HL-60 (cell line): ENCODE measurements around the gene TIMM44.

Experiments
- DNase-seq, 2 experiments: peaks; one replicate each; pipeline ENCODE4 v3.0.0-alpha.2; 2010 to 2020; ENCODE audit warnings: low read depth in 1 of 2, low spot score in 1 of 2
- H3K27ac ChIP-seq: fragments of 250-450 bp; sonication (Bioruptor Pico); replicated peaks from 2 replicates; pipeline ENCODE4 v1.5.1; 2020; ENCODE audit warnings: mild to moderate bottlenecking, moderate library complexity
- H3K27me3 ChIP-seq: fragments of 250-450 bp; sonication (Bioruptor Pico); 2 replicates; pipeline ENCODE4 v1.5.1; 2021; ENCODE audit warnings: mild to moderate bottlenecking, moderate library complexity; ENCODE audit not compliant: insufficient read depth, poor library complexity, severe bottlenecking
- H3K4me3 ChIP-seq: replicated peaks from 2 replicates; pipeline ENCODE4 v1.5.1; 2011; ENCODE audit warnings: mild to moderate bottlenecking, control low read depth, low read length; ENCODE audit not compliant: insufficient read depth
- CTCF ChIP-seq: IDR thresholded peaks from one replicate; pipeline ENCODE4 v1.5.1; 2011; ENCODE audit warnings: low read length, control low read depth, inconsistent platforms; ENCODE audit not compliant: insufficient read depth
- GABPA ChIP-seq: IDR thresholded peaks from 2 replicates; pipeline ENCODE4 v1.6.1; 2012; ENCODE audit warnings: low read depth
- POLR2AphosphoS5 ChIP-seq: IDR thresholded peaks from 2 replicates; pipeline ENCODE4 v1.6.1; 2012; ENCODE audit warnings: low read depth
- REST ChIP-seq: IDR thresholded peaks from 2 replicates; pipeline ENCODE4 v1.6.1; 2012; ENCODE audit warnings: low read depth; ENCODE audit not compliant: insufficient replicate concordance
- SPI1 ChIP-seq: IDR thresholded peaks from 2 replicates; pipeline ENCODE4 v1.6.1; 2012; ENCODE audit warnings: low read depth, mild to moderate bottlenecking, borderline replicate concordance

Gene TIMM44

DNA sequence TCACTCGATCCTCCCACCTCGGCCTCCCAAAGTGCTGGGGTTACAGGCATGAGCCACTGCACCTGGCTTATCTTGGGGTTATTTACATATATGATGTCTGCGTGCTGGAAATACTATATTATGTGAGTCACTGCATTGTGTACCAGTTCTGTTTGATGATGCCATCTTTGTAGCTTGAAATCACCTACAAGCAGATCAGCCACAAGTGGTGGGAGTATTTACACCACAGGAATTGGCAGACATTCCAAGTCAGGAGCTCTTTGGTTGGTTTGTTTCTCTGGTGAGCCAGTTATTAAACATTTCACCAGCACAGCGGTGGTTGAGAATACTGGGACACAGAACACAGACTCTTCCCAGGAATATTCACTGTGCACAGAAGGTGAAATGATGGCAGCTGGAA is 4.5 kb upstream of the TIMM44 start:
- DNase-seq: no peak
- Histone ChIP-seq H3K4me3 (no peak overlapping the region), H3K27ac (no peak overlapping the region), H3K27me3 (no peaks in the 10 kb centered on the region)
- TF ChIP-seq REST: no peak

DNA sequence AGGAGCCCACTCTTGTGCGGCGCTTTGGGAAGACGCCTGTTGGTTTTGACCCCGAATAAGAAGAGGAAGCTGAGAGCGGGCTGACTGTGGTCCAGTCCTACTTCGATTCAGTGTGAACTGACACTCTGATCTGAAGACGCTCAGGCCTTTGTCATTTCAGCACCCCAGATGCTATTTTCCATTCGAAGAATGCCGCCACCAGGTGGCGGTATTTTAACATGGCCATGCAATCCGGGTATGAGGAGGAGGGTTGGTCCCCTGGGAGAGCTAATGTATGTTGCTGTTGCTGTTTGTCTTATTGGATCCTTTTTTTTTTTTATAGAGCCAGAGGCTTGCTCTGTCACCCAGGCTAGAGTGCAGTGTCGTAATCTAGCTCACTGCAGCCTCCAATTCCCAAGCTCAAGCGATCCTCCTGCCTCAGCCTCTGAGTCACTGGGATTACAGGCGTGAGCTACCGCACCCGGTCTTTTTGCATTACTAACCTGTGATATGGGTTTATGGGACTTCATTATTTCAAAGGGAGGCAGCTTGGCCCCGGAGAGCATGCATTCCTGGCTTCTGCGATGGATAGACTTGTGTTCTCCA is 803 bp upstream of the TIMM44 start:
- no peaks in the 10 kb centered on the region for H3K27me3 ChIP-seq
- DNase-seq: peak; percentile 77 to 95
- peak overlapping the region; percentile 53 for H3K4me3 ChIP-seq
- peak overlapping the region; percentile 77 for H3K27ac ChIP-seq
- no peak for TF ChIP-seq SPI1
- peak; percentile 87 for TF ChIP-seq CTCF
- peak; percentile 78 for TF ChIP-seq REST

GRCh38 chr19:7942981-7943443 is 454 bp downstream of the TIMM44 start:
- no peaks in the 10 kb centered on the region for H3K27me3 ChIP-seq
- TF ChIP-seq CTCF (no peak), SPI1 (no peak), GABPA (no peak)
- H3K4me3 ChIP-seq: peak overlapping the region; percentile 90
- no peak for DNase-seq
- H3K27ac ChIP-seq: peak overlapping the region; percentile 97

GRCh38 chr19:7941895-7942596 is 1.4 kb downstream of the TIMM44 start:
- Histone ChIP-seq H3K27me3 (no peaks in the 10 kb centered on the region), H3K27ac (peak overlapping the region; percentile 97), H3K4me3 (peak overlapping the region; percentile 90)
- TF ChIP-seq CTCF (no peak), GABPA (no peak), SPI1 (no peak), REST (no peak), POLR2AphosphoS5 (no peak)
- DNase-seq: no peak
